HG03342 (cell line): ENCODE measurements around the gene GJA10.
A peak's percentile ranks its signal among the peaks of the same experiment; 100 is the strongest.
"Not testable (repeated sequence)": the region's sequence is repeated elsewhere in the genome, so short reads cannot be mapped to it uniquely, and the experiment has no call there.

ENCODE experiments used
- ATAC-seq: cut with Tn5 transposase; IDR thresholded peaks from one replicate; pipeline ENCODE4 v1.9.1; 2021; ENCODE audit warnings: mild to moderate bottlenecking, moderate library complexity; ENCODE audit not compliant: unreplicated experiment

The GJA10 gene

GRCh38 chr6:89894169-89894568 is at the start of gene GJA10:
Gene GJA10 (plus strand): TSS chr6:89894469. CDS start chr6:89894469, 0 bp downstream.
- no peak for ATAC-seq

- not testable (repeated sequence) for ATAC-seq
Measured at GRCh38 chr6:89847513-89847912, 46.8 kb upstream of the GJA10 start.

- no peak for ATAC-seq
Measured at GRCh38 chr6:89853068-89853467, 41.2 kb upstream of the GJA10 start.

GRCh38 chr6:89858041-89858440 is 36.2 kb upstream of the GJA10 start:
- ATAC-seq: no peak

GRCh38 chr6:89859744-89860143 is 34.5 kb upstream of the GJA10 start:
- ATAC-seq: peak; percentile 58

GRCh38 chr6:89862273-89862672 is 32.0 kb upstream of the GJA10 start:
- no peak for ATAC-seq

GRCh38 chr6:89862698-89863097 is 31.6 kb upstream of the GJA10 start:
- ATAC-seq: no peak

GRCh38 chr6:89866024-89866678 is 28.1 kb upstream of the GJA10 start:
- ATAC-seq: no peak

GRCh38 chr6:89873721-89874120 is 20.5 kb upstream of the GJA10 start:
- ATAC-seq: no peak

- ATAC-seq: no peak
Measured at GRCh38 chr6:89874438-89874837, 19.8 kb upstream of the GJA10 start.

- ATAC-seq: no peak
Measured at GRCh38 chr6:89886378-89887120, 7.7 kb upstream of the GJA10 start.

GRCh38 chr6:89887452-89888137 is 6.7 kb upstream of the GJA10 start:
- ATAC-seq: no peak

GRCh38 chr6:89888138-89888514 is 6.1 kb upstream of the GJA10 start:
- no peak for ATAC-seq

- no peak for ATAC-seq
Measured at GRCh38 chr6:89888871-89889270, 5.4 kb upstream of the GJA10 start.

GRCh38 chr6:89890845-89891528 is 3.3 kb upstream of the GJA10 start:
- not testable (repeated sequence) for ATAC-seq

GRCh38 chr6:89892577-89892976 is 1.7 kb upstream of the GJA10 start:
- ATAC-seq: not testable (repeated sequence)

GRCh38 chr6:89895276-89895874 is 1.1 kb downstream of the GJA10 start:
- ATAC-seq: no peak

- ATAC-seq: not testable (repeated sequence)
Measured at GRCh38 chr6:89910001-89910901, 16.0 kb downstream of the GJA10 start.

GRCh38 chr6:89910902-89911240 is 16.6 kb downstream of the GJA10 start:
- ATAC-seq: no peak
